Hypothalamus (tissue), 51 donors: ENCODE results near the gene CALML4.
A peak's percentile ranks its signal among the peaks of the same experiment; 100 is the strongest.
"Not testable (repeated sequence)": the region's sequence is repeated elsewhere in the genome, so short reads cannot be mapped to it uniquely, and the experiment has no call there.

Experiments used
- DNase-seq, 51 donors: peaks; one replicate each; lab custom pipeline; 2025; lab: John Stamatoyannopoulos, UW

CALML4 gene

GRCh38 chr15:68204776-68205557 lies at the start of gene CALML4:
CALML4 (minus strand) TSS chr15:68205332; CDS start chr15:68205247, 85 bp downstream.
- peak in 17 of 51 donors; percentile 11 to 39 (median 21) for DNase-seq

GRCh38 chr15:68252925-68253534 lies 47.9 kb upstream of the CALML4 start:
- peak in 11 of 51 donors; percentile 15 to 69 (median 25) for DNase-seq

- DNase-seq, result no peak
Observed at GRCh38 chr15:68249058-68249713, 44.1 kb upstream of the CALML4 start.

- DNase-seq, result no peak
Observed at GRCh38 chr15:68244235-68244634, 39.1 kb upstream of the CALML4 start.

GRCh38 chr15:68241088-68241935 lies 36.2 kb upstream of the CALML4 start:
- DNase-seq, result no peak

- DNase-seq, result no peak
Observed at GRCh38 chr15:68239025-68239424, 33.9 kb upstream of the CALML4 start.

GRCh38 chr15:68235022-68235421 lies 29.9 kb upstream of the CALML4 start:
- DNase-seq, result no peak

- DNase-seq, result not testable (repeated sequence)
Observed at GRCh38 chr15:68234520-68234919, 29.4 kb upstream of the CALML4 start.

- DNase-seq, result no peak
Observed at GRCh38 chr15:68234060-68234459, 28.9 kb upstream of the CALML4 start.

GRCh38 chr15:68232937-68233336 lies 27.8 kb upstream of the CALML4 start:
- DNase-seq, result peak in 1 of 51 donors; percentile 20

- no peak for DNase-seq
Observed at GRCh38 chr15:68232449-68232848, 27.3 kb upstream of the CALML4 start.

GRCh38 chr15:68231102-68231818 lies 26.1 kb upstream of the CALML4 start:
- DNase-seq, result no peak

GRCh38 chr15:68230157-68231100 lies 25.3 kb upstream of the CALML4 start:
- peak in 2 of 51 donors; percentile 31 to 39 for DNase-seq

GRCh38 chr15:68229386-68230156 lies 24.4 kb upstream of the CALML4 start, which contains the start of gene CLN6:
CLN6 (minus strand) TSS chr15:68229728; CDS start chr15:68229584, 144 bp downstream.
- peak in 49 of 51 donors; percentile 44 to 91 (median 80) for DNase-seq

GRCh38 chr15:68228971-68229385 lies 23.8 kb upstream of the CALML4 start:
- DNase-seq, result peak in 1 of 51 donors; percentile 52

- DNase-seq, result no peak
Observed at GRCh38 chr15:68228143-68228970, 23.2 kb upstream of the CALML4 start.

- no peak for DNase-seq
Observed at GRCh38 chr15:68227643-68228142, 22.6 kb upstream of the CALML4 start.
